HUES64 (cell line): Measurements from ENCODE around the gene NAT10.
"Not testable (repeated sequence)": the region's sequence is repeated elsewhere in the genome, so short reads cannot be mapped to it uniquely, and the experiment has no call there.

Experiments
- H3K27ac ChIP-seq: 2 replicates; pipeline ENCODE4 v1.7.0; 2013; ENCODE audit warnings: low read depth, low read length, inconsistent platforms
- H3K27me3 ChIP-seq: 2 replicates; pipeline ENCODE4 v1.6.1; 2013; ENCODE audit warnings: mild to moderate bottlenecking, low read length; ENCODE audit not compliant: insufficient read depth
- H3K36me3 ChIP-seq: 2 replicates; pipeline ENCODE4 v1.6.1; 2013; ENCODE audit warnings: mild to moderate bottlenecking, low read length; ENCODE audit not compliant: insufficient read depth
- H3K4me1 ChIP-seq: 2 replicates; pipeline ENCODE4 v1.6.1; 2013; ENCODE audit warnings: mild to moderate bottlenecking, low read length, moderate library complexity; ENCODE audit not compliant: insufficient read depth
- H3K4me3 ChIP-seq: 2 replicates; pipeline ENCODE4 v1.5.1; 2013; ENCODE audit warnings: mild to moderate bottlenecking, low read length, moderate library complexity
- H3K9ac ChIP-seq: 2 replicates; pipeline ENCODE4 v1.6.1; 2013; ENCODE audit warnings: mild to moderate bottlenecking, low read depth, low read length
- H3K9me3 ChIP-seq: 2 replicates; pipeline ENCODE4 v1.6.1; 2013; ENCODE audit warnings: low read depth, low read length; ENCODE audit not compliant: insufficient read depth
- WGBS: fragments of 150-250, 120-280 bp; methylation state at CpG from one replicate; pipeline ENCODE4 v1.1.7; 2013; ENCODE audit warnings: missing lambda C conversion rate; 5-methylcytosine and 5-hydroxymethylcytosine counted together

NAT10 gene

GRCh38 chr11:34173050-34173449, 67.6 kb downstream of the NAT10 start:
- WGBS, result 96% methylated on average over 16 of the region's 16 CpGs
- Histone ChIP-seq H3K27ac (no peak overlapping the region), H3K4me3 (no peak overlapping the region), H3K9me3 (no peaks in the 10 kb centered on the region), H3K9ac (no peak overlapping the region), H3K36me3 (no peaks in the 10 kb centered on the region; the same call in 1 of the 2 replicates), H3K4me1 (0 out of 2 replicates have a peak, but pooled peaks cover 3% of the 10 kb centered on the region), H3K27me3 (0 out of 2 replicates have a peak, but pooled peaks cover 7% of the 10 kb centered on the region)

- Histone ChIP-seq H3K4me1 (0 out of 2 replicates have a peak, but pooled peaks cover 3% of the 10 kb centered on the region), H3K27ac (no peak overlapping the region), H3K9ac (no peak overlapping the region), H3K4me3 (peak overlapping the region; percentile 41), H3K27me3 (0 out of 2 replicates have a peak, but pooled peaks cover 7% of the 10 kb centered on the region), H3K9me3 (no peaks in the 10 kb centered on the region), H3K36me3 (no peaks in the 10 kb centered on the region; the same call in 1 of the 2 replicates)
- WGBS, result 15% methylated on average over 33 of the region's 33 CpGs
These were observed 69.1 kb downstream of the NAT10 start for GRCh38 chr11:34174412-34175041.

- no peak overlapping the region for H3K27ac ChIP-seq
- WGBS, result 96% methylated on average over 7 of the region's 7 CpGs
These were observed 70.0 kb downstream of the NAT10 start for GRCh38 chr11:34175284-34176019.

GRCh38 chr11:34176751-34177209, 71.4 kb downstream of the NAT10 start:
- Histone ChIP-seq H3K27ac (no peak overlapping the region), H3K9me3 (no peaks in the 10 kb centered on the region), H3K4me3 (no peak overlapping the region), H3K4me1 (0 out of 2 replicates have a peak, but pooled peaks cover 3% of the 10 kb centered on the region), H3K36me3 (no peaks in the 10 kb centered on the region), H3K9ac (no peak overlapping the region), H3K27me3 (0 out of 2 replicates have a peak, but pooled peaks cover 7% of the 10 kb centered on the region)
- 77% methylated on average over 2 of the region's 2 CpGs for WGBS

More at GRCh38 chr11:34175284-34176019, 70.0 kb downstream of the NAT10 start:
- Histone ChIP-seq H3K4me1 (0 out of 2 replicates have a peak, but pooled peaks cover 3% of the 10 kb centered on the region), H3K9me3 (no peaks in the 10 kb centered on the region), H3K27me3 (0 out of 2 replicates have a peak, but pooled peaks cover 7% of the 10 kb centered on the region), H3K36me3 (no peaks in the 10 kb centered on the region; the same call in 1 of the 2 replicates), H3K9ac (no peak overlapping the region), H3K4me3 (no peak overlapping the region)

GRCh38 chr11:34178209-34178821, 72.9 kb downstream of the NAT10 start:
- no peak overlapping the region for H3K4me3 ChIP-seq
- 0 out of 2 replicates have a peak, but pooled peaks cover 4% of the 10 kb centered on the region for H3K27me3 ChIP-seq
- 96% methylated on average over 10 of the region's 10 CpGs for WGBS
- H3K9me3 ChIP-seq, result no peaks in the 10 kb centered on the region
- no peaks in the 10 kb centered on the region for H3K36me3 ChIP-seq
- H3K9ac ChIP-seq, result no peak overlapping the region
- H3K27ac ChIP-seq, result no peak overlapping the region
- 0 out of 2 replicates have a peak, but pooled peaks cover 3% of the 10 kb centered on the region for H3K4me1 ChIP-seq

- H3K27ac ChIP-seq, result no peak overlapping the region
- WGBS, result 91% methylated on average over 9 of the region's 9 CpGs
- H3K4me1 ChIP-seq, result 0 out of 2 replicates have a peak, but pooled peaks cover 3% of the 10 kb centered on the region
- H3K9ac ChIP-seq, result no peak overlapping the region
- no peaks in the 10 kb centered on the region for H3K27me3 ChIP-seq
- H3K4me3 ChIP-seq, result no peak overlapping the region
- no peaks in the 10 kb centered on the region for H3K9me3 ChIP-seq
- H3K36me3 ChIP-seq, result no peaks in the 10 kb centered on the region
These were observed 73.7 kb downstream of the NAT10 start for GRCh38 chr11:34179026-34179675.

- no peaks in the 10 kb centered on the region for H3K36me3 ChIP-seq
- H3K27me3 ChIP-seq, result no peaks in the 10 kb centered on the region
- no peak overlapping the region for H3K9ac ChIP-seq
- 0 out of 2 replicates have a peak, but pooled peaks cover 3% of the 10 kb centered on the region for H3K4me1 ChIP-seq
- H3K9me3 ChIP-seq, result no peaks in the 10 kb centered on the region
- 95% methylated on average over 6 of the region's 6 CpGs for WGBS
- no peak overlapping the region for H3K27ac ChIP-seq
- no peak overlapping the region for H3K4me3 ChIP-seq
These were observed 74.8 kb downstream of the NAT10 start for GRCh38 chr11:34180040-34180813.

- over 99% methylated on average over 5 of the region's 5 CpGs for WGBS
- H3K9ac ChIP-seq, H3K36me3 ChIP-seq, H3K4me3 ChIP-seq, H3K27ac ChIP-seq, H3K9me3 ChIP-seq, H3K27me3 ChIP-seq, H3K4me1 ChIP-seq: not testable (repeated sequence)
These were observed 75.4 kb downstream of the NAT10 start for GRCh38 chr11:34180814-34181165.

GRCh38 chr11:34181251-34181650, 75.8 kb downstream of the NAT10 start:
- peaks cover 13% of the 10 kb centered on the region for H3K4me1 ChIP-seq
- no peaks in the 10 kb centered on the region for H3K9me3 ChIP-seq
- H3K27ac ChIP-seq, result no peak overlapping the region
- no peaks in the 10 kb centered on the region for H3K27me3 ChIP-seq
- no peak overlapping the region for H3K9ac ChIP-seq
- WGBS, result 70% methylated on average over 5 of the region's 5 CpGs
- no peak overlapping the region for H3K4me3 ChIP-seq
- H3K36me3 ChIP-seq, result no peaks in the 10 kb centered on the region

GRCh38 chr11:34181856-34182405, 76.5 kb downstream of the NAT10 start:
- Histone ChIP-seq H3K9ac (no peak overlapping the region), H3K27me3 (no peaks in the 10 kb centered on the region), H3K4me1 (peaks cover 18% of the 10 kb centered on the region), H3K36me3 (no peaks in the 10 kb centered on the region), H3K4me3 (no peak overlapping the region), H3K9me3 (no peaks in the 10 kb centered on the region), H3K27ac (no peak overlapping the region)
- WGBS, result 96% methylated on average over 8 of the region's 8 CpGs
